A673 (cell line): ENCODE measurements around the gene WBP1L.

ENCODE experiments used
- CTCF ChIP-seq: fragments of 300-800, 200-600 bp; sonication (generic); conservative IDR thresholded peaks from 2 replicates; pipeline ENCODE4 v1.5.1; 2017; ENCODE audit warnings: low read depth, mild to moderate bottlenecking, antibody characterized with exemption, low read length, moderate library complexity, mixed read lengths
- EZH2 ChIP-seq: fragments of 200-600 bp; sonication (generic); IDR thresholded peaks from 2 replicates; pipeline ENCODE4 v1.6.1; 2017; ENCODE audit warnings: borderline replicate concordance, low read depth, mild to moderate bottlenecking, mixed read lengths, antibody characterized with exemption, low read length; ENCODE audit not compliant: poor library complexity, severe bottlenecking

- TF ChIP-seq CTCF (no peak), EZH2 (no peak)
Observed at GRCh38 chr10:102781090-102781920, 37.6 kb downstream of the WBP1L start.
